ENCODE data around the gene CNOT10. TPM values are rescaled to one million over a fixed set of nuclear protein-coding genes. Genes with fewer than 3 reads are reported as not detected.
"Not testable (repeated sequence)": the region's sequence is repeated elsewhere in the genome, so short reads cannot be mapped to it uniquely, and the experiment has no call there.

Gene CNOT10
- total RNA-seq, 1 donor from 2014 or later: 35.7 TPM

DNA sequence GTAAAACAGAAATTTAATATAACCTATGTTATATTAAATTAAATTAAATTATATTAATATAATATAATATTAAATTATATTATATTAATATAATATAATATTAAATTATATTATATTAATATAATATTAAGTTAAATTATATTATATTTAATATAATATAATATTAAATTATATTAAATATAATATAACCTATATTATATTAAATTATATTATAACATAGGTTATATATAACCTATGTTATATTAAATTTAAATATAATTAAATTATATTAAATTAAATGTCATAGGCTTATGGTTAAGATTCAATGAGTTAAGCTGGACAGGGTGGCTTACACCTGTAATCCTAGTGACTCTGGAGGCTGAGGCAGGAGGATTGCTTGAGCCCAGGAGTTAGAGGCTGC, 40.6 kb upstream of the CNOT10 start:
- H3K4me3 ChIP-seq: no peak overlapping the region
- H3K27me3 ChIP-seq (ENCODE audit: low read depth): no peaks in the 10 kb centered on the region
- TF ChIP-seq, protein P1, sequence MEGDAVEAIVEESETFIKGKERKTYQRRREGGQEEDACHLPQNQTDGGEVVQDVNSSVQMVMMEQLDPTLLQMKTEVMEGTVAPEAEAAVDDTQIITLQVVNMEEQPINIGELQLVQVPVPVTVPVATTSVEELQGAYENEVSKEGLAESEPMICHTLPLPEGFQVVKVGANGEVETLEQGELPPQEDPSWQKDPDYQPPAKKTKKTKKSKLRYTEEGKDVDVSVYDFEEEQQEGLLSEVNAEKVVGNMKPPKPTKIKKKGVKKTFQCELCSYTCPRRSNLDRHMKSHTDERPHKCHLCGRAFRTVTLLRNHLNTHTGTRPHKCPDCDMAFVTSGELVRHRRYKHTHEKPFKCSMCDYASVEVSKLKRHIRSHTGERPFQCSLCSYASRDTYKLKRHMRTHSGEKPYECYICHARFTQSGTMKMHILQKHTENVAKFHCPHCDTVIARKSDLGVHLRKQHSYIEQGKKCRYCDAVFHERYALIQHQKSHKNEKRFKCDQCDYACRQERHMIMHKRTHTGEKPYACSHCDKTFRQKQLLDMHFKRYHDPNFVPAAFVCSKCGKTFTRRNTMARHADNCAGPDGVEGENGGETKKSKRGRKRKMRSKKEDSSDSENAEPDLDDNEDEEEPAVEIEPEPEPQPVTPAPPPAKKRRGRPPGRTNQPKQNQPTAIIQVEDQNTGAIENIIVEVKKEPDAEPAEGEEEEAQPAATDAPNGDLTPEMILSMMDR (IDR thresholded peaks at IDR 0.05): no peak
- H3K4me1 ChIP-seq: no peaks in the 10 kb centered on the region
- H3K9me3 ChIP-seq: no peaks in the 10 kb centered on the region
- DNase-seq (no peak), ATAC-seq (no peak)
- H3K27ac ChIP-seq: no peak overlapping the region
- H3K36me3 ChIP-seq: no peaks in the 10 kb centered on the region
- intact Hi-C loops (cut with DNase I): no loop called here

DNA sequence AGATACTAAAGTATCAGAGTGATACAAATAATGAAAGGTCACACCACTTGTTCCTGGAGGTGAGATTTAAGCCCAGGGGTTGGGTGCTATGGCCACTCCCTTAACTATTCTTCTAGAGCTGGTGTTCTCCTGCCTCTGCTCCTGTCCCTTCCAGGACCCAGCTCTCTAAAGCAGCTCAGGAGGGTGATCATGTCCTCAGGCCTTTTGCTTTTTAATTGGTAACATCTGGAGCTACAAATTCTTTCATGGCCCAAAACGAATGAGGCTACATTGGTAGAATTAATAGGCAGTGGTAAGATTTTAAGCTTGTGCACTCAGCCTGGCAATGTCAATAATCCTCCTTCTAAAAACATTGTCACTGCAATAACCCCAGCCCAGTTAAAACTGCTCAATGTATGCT, 38.2 kb upstream of the CNOT10 start:
- ATAC-seq (no peak), DNase-seq (no peak)
- H3K36me3 ChIP-seq: no peaks in the 10 kb centered on the region
- H3K27me3 ChIP-seq (ENCODE audit: low read depth): no peaks in the 10 kb centered on the region
- TF ChIP-seq, protein P1 (IDR thresholded peaks at IDR 0.05): no peak
- H3K9me3 ChIP-seq: no peaks in the 10 kb centered on the region
- no peak overlapping the region for H3K4me3 ChIP-seq
- no peak overlapping the region for H3K27ac ChIP-seq
- intact Hi-C loops (cut with DNase I): no loop called here
- H3K4me1 ChIP-seq: no peaks in the 10 kb centered on the region

DNA sequence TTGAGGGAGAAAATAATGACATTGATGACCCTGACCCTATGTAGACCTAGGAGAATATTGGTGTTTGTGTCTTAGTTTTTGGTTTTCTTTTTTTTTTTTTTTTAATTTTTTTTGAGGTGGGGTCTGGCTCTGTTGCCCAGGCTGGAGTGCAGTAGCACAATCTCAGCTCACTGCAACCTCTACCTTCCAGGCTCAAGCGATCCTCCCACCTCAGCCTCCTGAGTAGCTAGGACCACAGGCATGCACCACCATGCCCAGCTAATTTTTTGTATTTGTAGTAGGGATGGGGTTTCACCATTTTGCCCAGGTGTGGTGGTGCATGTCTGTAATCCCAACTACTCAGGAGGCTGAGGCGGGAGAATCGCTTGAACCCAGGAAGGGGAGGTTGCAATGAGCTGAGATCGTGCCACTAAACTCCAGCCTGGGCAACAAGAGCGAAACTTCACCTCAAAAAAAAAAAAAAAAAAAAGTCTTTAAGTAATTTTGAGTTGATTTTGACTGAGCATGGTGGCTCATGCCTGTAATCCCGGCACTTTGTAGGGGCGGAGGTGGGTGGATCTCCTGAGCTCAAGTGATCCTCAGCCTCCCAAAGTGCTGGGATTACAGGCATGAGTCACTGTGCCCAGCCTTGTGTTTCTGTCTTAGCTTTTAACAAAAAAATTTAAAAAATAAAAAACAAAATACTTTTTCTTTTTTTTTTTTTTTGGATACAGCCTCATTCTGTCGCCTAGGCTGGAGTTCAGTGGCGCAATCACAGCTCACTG, 32.5 kb upstream of the CNOT10 start:
- H3K36me3 ChIP-seq; ATAC-seq; H3K27me3 ChIP-seq (ENCODE audit: low read depth); intact Hi-C loops (cut with DNase I); H3K4me1 ChIP-seq; H3K9me3 ChIP-seq; H3K4me3 ChIP-seq; H3K27ac ChIP-seq; DNase-seq: not testable (repeated sequence)

DNA sequence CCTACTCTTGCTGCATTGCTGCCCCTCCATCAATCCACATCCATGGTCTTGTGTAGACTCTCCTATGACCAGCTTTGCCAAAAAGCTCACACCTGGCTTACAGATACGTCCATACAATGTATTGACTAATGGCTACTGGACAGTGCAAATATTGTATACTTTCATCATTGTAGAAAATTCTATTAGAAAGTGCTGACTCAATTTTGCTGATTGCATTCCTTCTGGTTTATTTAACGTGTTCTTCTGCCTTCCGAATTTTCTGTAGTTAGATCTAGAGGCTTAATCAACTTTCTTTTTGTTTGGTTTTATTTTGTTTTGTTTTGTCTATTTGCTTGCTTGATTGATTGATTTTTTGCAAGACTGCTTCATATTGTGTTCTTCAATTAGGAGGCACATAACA, 29.8 kb upstream of the CNOT10 start:
- no peaks in the 10 kb centered on the region for H3K36me3 ChIP-seq
- ATAC-seq: no peak
- H3K27me3 ChIP-seq (ENCODE audit: low read depth): no peaks in the 10 kb centered on the region
- H3K9me3 ChIP-seq: no peaks in the 10 kb centered on the region
- H3K4me1 ChIP-seq: no peaks in the 10 kb centered on the region
- no peak overlapping the region for H3K27ac ChIP-seq
- TF ChIP-seq, protein P1 (IDR thresholded peaks at IDR 0.05): no peak
- H3K4me3 ChIP-seq: no peak overlapping the region
- intact Hi-C loops (cut with DNase I): no loop called here
- DNase-seq: no peak

DNA sequence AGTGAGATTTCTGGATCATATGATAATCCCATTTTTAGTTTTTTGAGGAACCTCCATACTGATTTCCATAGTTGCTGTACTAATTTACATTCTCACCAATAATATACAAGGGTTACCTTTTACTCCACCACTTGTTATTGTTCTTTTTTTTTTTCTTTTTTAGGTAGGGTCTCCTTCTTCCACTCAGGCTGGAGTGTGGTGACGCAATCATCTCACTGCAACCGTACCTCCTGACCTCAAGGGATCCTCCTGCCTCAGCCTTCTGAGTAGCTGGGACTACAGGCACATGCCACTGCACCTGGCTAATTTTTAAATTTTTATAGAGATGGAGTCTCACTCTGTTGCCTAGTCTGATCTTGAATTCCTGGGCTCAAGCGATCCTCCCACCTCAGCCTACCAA, 24.4 kb upstream of the CNOT10 start:
- no peaks in the 10 kb centered on the region for H3K36me3 ChIP-seq
- H3K9me3 ChIP-seq: no peaks in the 10 kb centered on the region
- no peak for ATAC-seq
- no peak overlapping the region for H3K27ac ChIP-seq
- DNase-seq: no peak
- H3K4me3 ChIP-seq: no peak overlapping the region
- H3K4me1 ChIP-seq: no peaks in the 10 kb centered on the region
- no peaks in the 10 kb centered on the region for H3K27me3 ChIP-seq (ENCODE audit: low read depth)
- TF ChIP-seq, protein P1 (IDR thresholded peaks at IDR 0.05): no peak
- intact Hi-C loops (cut with DNase I): loop anchor here (5.0 kb wide), 1 partner anchor 148 kb away; no protein-coding TSS in a partner anchor

DNA sequence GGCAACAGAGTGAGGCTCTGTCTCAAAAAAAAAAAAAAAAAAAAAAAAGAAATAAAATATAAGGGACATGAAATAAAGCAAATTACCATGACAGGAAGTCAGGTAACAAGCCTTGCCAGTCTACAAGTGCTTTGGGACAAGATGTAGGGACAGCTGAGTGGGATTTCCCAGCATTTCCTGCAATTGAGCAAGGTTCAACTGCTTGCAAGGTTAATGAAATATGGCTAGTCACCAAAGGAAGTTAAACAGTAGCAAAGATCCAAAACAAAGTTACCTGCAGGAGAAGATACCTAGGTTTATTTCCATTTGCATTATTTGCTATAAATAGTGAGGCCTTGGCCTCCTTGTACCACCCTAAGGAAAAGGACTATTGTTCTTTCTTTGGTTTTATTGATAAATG, 22.3 kb upstream of the CNOT10 start:
- TF ChIP-seq, protein P1 (IDR thresholded peaks at IDR 0.05): no peak
- no peaks in the 10 kb centered on the region for H3K36me3 ChIP-seq
- intact Hi-C loops (cut with DNase I): loop anchor here (5.0 kb wide), 1 partner anchor 150 kb away; no protein-coding TSS in a partner anchor
- DNase-seq (no peak), ATAC-seq (peak in 1 of 2 donors; percentile 40)
- no peak overlapping the region for H3K4me3 ChIP-seq
- H3K9me3 ChIP-seq: no peaks in the 10 kb centered on the region
- no peak overlapping the region for H3K27ac ChIP-seq
- H3K4me1 ChIP-seq: no peaks in the 10 kb centered on the region
- no peaks in the 10 kb centered on the region for H3K27me3 ChIP-seq (ENCODE audit: low read depth)
